PC-3 (cell line): ENCODE data around the gene ZFP92. TPM values are rescaled to one million over a fixed set of nuclear protein-coding genes. Genes with fewer than 3 reads are reported as not detected.

Experiments used
- ATAC-seq: fragments of 200-7000 bp; cut with Tn5 transposase; 2 replicates; pipeline ENCODE4 v1.9.1; 2020; ENCODE audit warnings: mild to moderate bottlenecking, moderate library complexity
- BruUV-seq: library from RNA; stranded (reverse); fragments of 400-500 nt; replicated peaks from 2 replicates; lab custom pipeline; 2021; lab: Mats Ljungman, UMichigan
- CTCF ChIA-PET: fragments of 300-600 bp; sonication (Branson Sonifier 250); formaldehyde crosslinking; loops from one replicate; lab custom pipeline; 2022; ENCODE audit warnings: antibody characterized with exemption; lab: Charles Lee
- POLR2A ChIA-PET: fragments of 300-600 bp; sonication (Branson Sonifier 250); formaldehyde crosslinking; loops from one replicate; lab custom pipeline; 2022; ENCODE audit warnings: antibody characterized with exemption; ENCODE audit not compliant: unreplicated experiment; lab: Charles Lee
- DNase-seq: peaks from one replicate; pipeline ENCODE4 v3.0.0-alpha.2; 2015
- H2AFZ ChIP-seq: fragments of 300-600 bp; sonication (generic); 2 replicates; pipeline ENCODE4 v1.6.0; 2016; ENCODE audit warnings: antibody characterized with exemption, low read length
- H3F3A ChIP-seq: fragments of 300-600 bp; sonication (generic); one replicate; pipeline ENCODE4 v1.6.0; 2017; ENCODE audit warnings: antibody characterized with exemption, low read length, control low read depth, mild to moderate bottlenecking; ENCODE audit not compliant: unreplicated experiment
- H3K27ac ChIP-seq: fragments of 300-600 bp; sonication (generic); 2 replicates; pipeline ENCODE4 v1.5.1; 2016; ENCODE audit warnings: mild to moderate bottlenecking, low read length
- H3K27me3 ChIP-seq: fragments of 300-600 bp; sonication (generic); 2 replicates; pipeline ENCODE4 v1.6.1; 2016; ENCODE audit warnings: low read length, mixed read lengths
- H3K36me3 ChIP-seq: fragments of 300-600 bp; sonication (generic); 2 replicates; pipeline ENCODE4 v1.6.1; 2016; ENCODE audit warnings: low read depth, mixed run types, low read length, mixed read lengths
- H3K4me1 ChIP-seq: fragments of 300-600 bp; sonication (generic); 2 replicates; pipeline ENCODE4 v1.5.1; 2016; ENCODE audit warnings: low read length; ENCODE audit not compliant: insufficient read depth
- H3K4me2 ChIP-seq: fragments of 300-600 bp; sonication (generic); 2 replicates; pipeline ENCODE4 v1.6.0; 2016; ENCODE audit warnings: low read length
- H3K4me3 ChIP-seq: fragments of 300-600 bp; sonication (generic); 2 replicates; pipeline ENCODE4 v1.5.1; 2016; ENCODE audit warnings: mild to moderate bottlenecking, low read length, mixed read lengths
- H3K79me2 ChIP-seq: fragments of 300-600 bp; sonication (generic); 2 replicates; pipeline ENCODE4 v1.6.1; 2017; ENCODE audit warnings: low read length, mixed read lengths
- H3K9ac ChIP-seq: fragments of 300-600 bp; sonication (generic); 2 replicates; pipeline ENCODE4 v1.6.0; 2016; ENCODE audit warnings: mild to moderate bottlenecking, low read length
- H3K9me2 ChIP-seq: fragments of 300-600 bp; sonication (generic); replicated peaks from 2 replicates; pipeline ENCODE4 v1.6.1; 2016; ENCODE audit warnings: mixed run types, low read length, mixed read lengths
- H3K9me3 ChIP-seq: fragments of 300-600 bp; sonication (generic); 2 replicates; pipeline ENCODE4 v1.6.1; 2016; ENCODE audit warnings: low read length, mixed read lengths
- H4K20me1 ChIP-seq: fragments of 300-600 bp; sonication (generic); 2 replicates; pipeline ENCODE4 v1.6.1; 2016; ENCODE audit warnings: low read length, mixed read lengths
- EZH2 ChIP-seq: fragments of 300-600 bp; sonication (generic); IDR thresholded peaks from one replicate; pipeline ENCODE4 v1.6.1; 2017; ENCODE audit warnings: antibody characterized with exemption, mild to moderate bottlenecking, low read length; ENCODE audit not compliant: unreplicated experiment
- EZH2phosphoT487 ChIP-seq: fragments of 300-600 bp; sonication (generic); IDR thresholded peaks from 2 replicates; pipeline ENCODE4 v1.6.1; 2018; ENCODE audit warnings: mild to moderate bottlenecking, antibody characterized with exemption, low read length, borderline replicate concordance
- intact Hi-C: fragments of 100-400 bp; cut with micrococcal nuclease; formaldehyde crosslinking; loops from 2 replicates; pipeline ENCODE4 v1.9.0; 2023
- total RNA-seq: library from RNA; depleted of rRNA; stranded (reverse); fragments of >200 nt; gene quantifications from 2 replicates; pipeline ENCODE4 v1.2.3, GENCODE V29; 2014
- TF ChIP-seq, protein P1 (sequence below): fragments of 300-600 bp; sonication (generic); conservative IDR thresholded peaks from 2 replicates; pipeline ENCODE4 v1.5.1; 2017; ENCODE audit warnings: antibody characterized with exemption, low read depth, mild to moderate bottlenecking, low read length

ZFP92 gene
- total RNA-seq, 1 experiment from 2014 or later, result not detected

GRCh38 chrX:153443476-153444332 lies 32.4 kb downstream of the ZFP92 start:
- Histone ChIP-seq H3K4me1 (peaks cover 6% of the 10 kb centered on the region; the same call in 1 of the 2 replicates), H3K27ac (no peak overlapping the region), H3K9ac (no peak overlapping the region), H3K9me3 (no peaks in the 10 kb centered on the region), H3K9me2 (no peaks in the 10 kb centered on the region), H3K4me2 (no peak overlapping the region), H4K20me1 (no peaks in the 10 kb centered on the region), H3K36me3 (no peaks in the 10 kb centered on the region), H3K4me3 (no peak overlapping the region), H3K79me2 (no peaks in the 10 kb centered on the region), H2AFZ (no peak overlapping the region), H3F3A (no peaks in the 10 kb centered on the region), H3K27me3 (no peaks in the 10 kb centered on the region)
- ATAC-seq (peak; percentile 83), DNase-seq (peak; percentile 47)
- BruUV-seq, result no TSS peak
- TF ChIP-seq EZH2phosphoT487, result no peak
- TF ChIP-seq, protein P1, sequence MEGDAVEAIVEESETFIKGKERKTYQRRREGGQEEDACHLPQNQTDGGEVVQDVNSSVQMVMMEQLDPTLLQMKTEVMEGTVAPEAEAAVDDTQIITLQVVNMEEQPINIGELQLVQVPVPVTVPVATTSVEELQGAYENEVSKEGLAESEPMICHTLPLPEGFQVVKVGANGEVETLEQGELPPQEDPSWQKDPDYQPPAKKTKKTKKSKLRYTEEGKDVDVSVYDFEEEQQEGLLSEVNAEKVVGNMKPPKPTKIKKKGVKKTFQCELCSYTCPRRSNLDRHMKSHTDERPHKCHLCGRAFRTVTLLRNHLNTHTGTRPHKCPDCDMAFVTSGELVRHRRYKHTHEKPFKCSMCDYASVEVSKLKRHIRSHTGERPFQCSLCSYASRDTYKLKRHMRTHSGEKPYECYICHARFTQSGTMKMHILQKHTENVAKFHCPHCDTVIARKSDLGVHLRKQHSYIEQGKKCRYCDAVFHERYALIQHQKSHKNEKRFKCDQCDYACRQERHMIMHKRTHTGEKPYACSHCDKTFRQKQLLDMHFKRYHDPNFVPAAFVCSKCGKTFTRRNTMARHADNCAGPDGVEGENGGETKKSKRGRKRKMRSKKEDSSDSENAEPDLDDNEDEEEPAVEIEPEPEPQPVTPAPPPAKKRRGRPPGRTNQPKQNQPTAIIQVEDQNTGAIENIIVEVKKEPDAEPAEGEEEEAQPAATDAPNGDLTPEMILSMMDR, result no peak
- no peak for TF ChIP-seq EZH2
- POLR2A ChIA-PET, result no interaction called here
- CTCF ChIA-PET, result no interaction called here
- intact Hi-C loops, result no loop called here

DNA sequence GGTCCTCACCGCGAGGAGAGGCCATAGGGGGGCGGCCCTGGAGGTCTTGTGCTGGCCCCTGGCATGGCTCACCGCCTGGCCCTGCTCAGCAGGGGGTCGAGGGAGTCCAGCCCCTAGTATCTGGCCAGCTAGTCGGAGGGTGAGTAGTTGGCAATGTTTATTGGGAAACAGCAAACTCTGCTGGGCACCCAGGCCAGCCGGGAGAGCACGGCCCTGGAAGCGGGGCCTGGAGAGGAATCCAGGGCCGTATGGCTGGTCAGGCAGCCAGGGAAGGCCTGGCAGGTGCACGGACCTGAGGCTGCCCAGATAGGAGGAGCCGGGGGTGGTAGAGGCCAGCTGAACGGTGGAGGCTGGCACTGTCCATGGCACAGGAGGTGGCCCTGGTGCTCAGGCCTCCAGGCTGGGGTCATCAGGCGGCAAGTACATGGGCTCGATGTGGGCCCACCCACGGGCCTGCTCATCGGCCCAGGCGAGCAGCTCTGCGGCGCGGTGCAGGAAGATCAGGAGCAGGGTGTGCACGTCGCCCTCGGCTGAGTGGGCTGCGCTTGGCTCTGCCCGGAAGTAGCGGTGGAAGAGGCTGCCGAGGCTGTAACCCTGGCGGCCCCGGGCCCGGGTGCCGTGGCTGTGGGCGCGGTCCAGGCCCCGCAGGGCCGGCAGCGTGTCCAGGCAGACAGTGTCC lies 33.2 kb downstream of the ZFP92 start:
- no peak overlapping the region for H3K4me3 ChIP-seq
- ATAC-seq (no peak), DNase-seq (no peak)
- no peaks in the 10 kb centered on the region for H3K9me3 ChIP-seq
- BruUV-seq, result no TSS peak
- no peaks in the 10 kb centered on the region for H3K36me3 ChIP-seq
- H3K4me2 ChIP-seq, result no peak overlapping the region
- H3K4me1 ChIP-seq, result peaks cover 6% of the 10 kb centered on the region; the same call in 1 of the 2 replicates
- H3K27me3 ChIP-seq, result no peaks in the 10 kb centered on the region
- intact Hi-C loops, result no loop called here
- TF ChIP-seq, protein P1, result no peak
- TF ChIP-seq EZH2phosphoT487, result no peak
- no peak for TF ChIP-seq EZH2
- H3K9ac ChIP-seq, result no peak overlapping the region
- ChIA-PET CTCF (no interaction called here), POLR2A (no interaction called here)
- H4K20me1 ChIP-seq, result no peaks in the 10 kb centered on the region
- no peaks in the 10 kb centered on the region for H3K9me2 ChIP-seq
- no peaks in the 10 kb centered on the region for H3F3A ChIP-seq
- H2AFZ ChIP-seq, result no peak overlapping the region
- H3K27ac ChIP-seq, result no peak overlapping the region
- no peaks in the 10 kb centered on the region for H3K79me2 ChIP-seq
